ENCODE data around the gene ABCA9. TPM values are rescaled to one million over a fixed set of nuclear protein-coding genes. Genes with fewer than 3 reads are reported as not detected.
"Not testable (repeated sequence)": the region's sequence is repeated elsewhere in the genome, so short reads cannot be mapped to it uniquely, and the experiment has no call there.

Gene ABCA9
- total and polyA plus RNA-seq, 12 donors, result 3.8 to 38.6 (median 9.3) TPM

- Histone ChIP-seq H3K36me3 (peaks cover 0 to 31% (median 0%) of the 10 kb centered on the region in 9 donors), H3K27me3 (no peaks in the 10 kb centered on the region), H3K27ac (no peak overlapping the region), H3K4me3 (no peak overlapping the region), H3K9me3 (peaks cover 0 to 8% (median 0%) of the 10 kb centered on the region in 11 donors), H3K4me1 (peaks cover 0 to 6% (median 0%) of the 10 kb centered on the region in 9 donors)
- DNase-seq (no peak), ATAC-seq (no peak)
- 67 to 68% methylated on average over 6 of the region's 6 CpGs for WGBS, 2 donors
- no peak for TF ChIP-seq CTCF (IDR thresholded peaks at IDR 0.05)
- intact Hi-C loops (cut with DNase I), result no loop called here
Measured at GRCh38 chr17:68944435-68945035, 116.2 kb downstream of the ABCA9 start.

GRCh38 chr17:68943812-68944182, 116.9 kb downstream of the ABCA9 start:
- DNase-seq; H3K27ac ChIP-seq; ATAC-seq; H3K9me3 ChIP-seq; H3K4me3 ChIP-seq; H3K27me3 ChIP-seq; intact Hi-C loops (cut with DNase I); H3K4me1 ChIP-seq: not testable (repeated sequence)
- WGBS, 2 donors, result 98 to 99% methylated on average over 2 of the region's 2 CpGs
- peaks cover 0 to 38% (median 0%) of the 10 kb centered on the region in 9 donors for H3K36me3 ChIP-seq

- intact Hi-C loops (cut with DNase I), result no loop called here
- no peak for DNase-seq
- peaks cover 0 to 6% (median 0%) of the 10 kb centered on the region in 9 donors for H3K4me1 ChIP-seq
- peaks cover 0 to 43% (median 0%) of the 10 kb centered on the region in 9 donors for H3K36me3 ChIP-seq
- no peaks in the 10 kb centered on the region for H3K27me3 ChIP-seq
- no peak for ATAC-seq
- no peak overlapping the region for H3K27ac ChIP-seq
- H3K4me3 ChIP-seq, result no peak overlapping the region
- WGBS, 2 donors, result 93% methylated on average over 4 of the region's 4 CpGs
- TF ChIP-seq CTCF (IDR thresholded peaks at IDR 0.05), result no peak
- peaks cover 0 to 8% (median 0%) of the 10 kb centered on the region in 11 donors for H3K9me3 ChIP-seq
Measured at GRCh38 chr17:68943123-68943811, 117.5 kb downstream of the ABCA9 start.

- Histone ChIP-seq H3K9me3 (peaks cover 0 to 5% (median 0%) of the 10 kb centered on the region in 11 donors), H3K4me1 (peaks cover 0 to 6% (median 0%) of the 10 kb centered on the region in 9 donors), H3K36me3 (peaks cover 0 to 51% (median 0%) of the 10 kb centered on the region in 9 donors), H3K4me3 (no peak overlapping the region), H3K27me3 (no peaks in the 10 kb centered on the region), H3K27ac (no peak overlapping the region)
- TF ChIP-seq CTCF (IDR thresholded peaks at IDR 0.05), result no peak
- no peak for ATAC-seq
- intact Hi-C loops (cut with DNase I), result no loop called here
- WGBS, 2 donors, result 39 to 60% methylated on average over 3 of the region's 3 CpGs
- no peak for DNase-seq
Measured at GRCh38 chr17:68942389-68942788, 118.3 kb downstream of the ABCA9 start.

GRCh38 chr17:68941761-68942160, 119.0 kb downstream of the ABCA9 start:
- TF ChIP-seq CTCF (IDR thresholded peaks at IDR 0.05), result no peak
- DNase-seq, result no peak
- intact Hi-C loops (cut with DNase I), result no loop called here
- Histone ChIP-seq H3K36me3 (peaks cover 0 to 55% (median 0%) of the 10 kb centered on the region in 9 donors), H3K9me3 (peaks cover 0 to 5% (median 0%) of the 10 kb centered on the region in 11 donors), H3K27ac (no peak overlapping the region), H3K4me1 (peaks cover 0 to 6% (median 0%) of the 10 kb centered on the region in 9 donors), H3K4me3 (no peak overlapping the region), H3K27me3 (no peaks in the 10 kb centered on the region)
- WGBS, 2 donors, result 71 to 78% methylated on average over 6 of the region's 6 CpGs
- ATAC-seq, result no peak

All from heart right ventricle (tissue), 16 donors.